Activated CD8-positive, alpha-beta memory T cell treated with anti-CD3 and anti-CD28 coated beads, Interleukin-2, amount 50 U/mL, for 4 hours (primary cell): Measurements from ENCODE around the gene ENDOG.
"Not testable (repeated sequence)": the region's sequence is repeated elsewhere in the genome, so short reads cannot be mapped to it uniquely, and the experiment has no call there.

Experiments used
- DNase-seq: peaks from one replicate; pipeline ENCODE4 v3.0.0-alpha.2; 2020

ENDOG gene

DNA sequence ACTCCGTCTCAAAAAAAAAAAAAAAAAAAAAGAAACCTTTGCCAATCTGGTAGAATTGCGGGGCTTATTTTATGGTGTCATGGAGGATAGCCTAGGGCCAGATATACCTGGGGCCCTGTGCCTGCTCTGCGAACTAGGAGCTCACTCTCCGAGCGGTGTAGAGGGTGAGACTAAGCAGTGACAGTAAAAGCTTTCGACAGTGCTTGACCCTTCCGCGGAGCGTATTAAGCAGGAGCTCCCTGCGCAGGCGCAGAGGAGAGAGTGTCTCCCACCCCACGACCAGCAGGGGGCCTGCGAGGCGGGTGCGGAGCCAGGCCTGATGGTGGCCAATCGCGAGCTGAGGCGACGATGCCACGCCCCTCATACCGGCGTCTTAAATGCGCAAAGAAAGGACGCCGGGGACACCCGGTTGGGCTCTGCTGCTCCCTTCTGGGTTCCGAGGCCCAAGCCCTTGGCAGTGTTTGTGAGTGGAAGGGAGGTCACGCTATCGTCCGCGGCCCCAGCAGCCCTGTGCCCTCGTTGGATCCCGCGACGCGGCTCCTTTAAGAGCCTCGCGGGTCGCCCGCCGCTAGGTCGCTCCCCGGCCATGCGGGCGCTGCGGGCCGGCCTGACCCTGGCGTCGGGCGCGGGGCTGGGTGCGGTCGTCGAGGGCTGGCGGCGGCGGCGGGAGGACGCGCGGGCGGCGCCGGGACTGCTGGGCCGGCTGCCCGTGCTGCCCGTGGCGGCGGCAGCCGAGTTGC lies at the start of gene ENDOG:
TSS of gene ENDOG (plus strand) at position 402 of the 740 bp plus-strand sequence. CDS start at position 587, 185 bp downstream.
- DNase-seq: peak; percentile 98

DNA sequence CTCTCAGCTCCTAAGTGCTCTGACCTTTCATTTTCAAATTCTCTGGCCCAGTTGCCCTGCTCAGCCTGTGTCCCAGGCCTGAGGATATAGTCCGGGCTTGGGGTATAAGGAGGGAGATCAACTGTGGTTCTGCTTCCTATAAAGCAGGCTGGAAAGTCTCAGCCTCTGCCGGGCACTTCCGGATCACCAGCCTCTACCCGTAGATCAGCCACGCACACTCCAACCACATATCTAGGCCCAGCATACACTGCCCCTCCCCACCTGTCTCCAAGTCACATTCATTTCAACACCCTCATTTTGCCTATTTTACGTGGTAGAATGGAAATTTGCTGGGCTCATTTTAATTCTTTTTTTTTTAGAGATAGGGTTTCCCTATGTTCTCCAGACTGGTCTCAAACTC lies 49.7 kb upstream of the ENDOG start:
- DNase-seq: no peak

DNA sequence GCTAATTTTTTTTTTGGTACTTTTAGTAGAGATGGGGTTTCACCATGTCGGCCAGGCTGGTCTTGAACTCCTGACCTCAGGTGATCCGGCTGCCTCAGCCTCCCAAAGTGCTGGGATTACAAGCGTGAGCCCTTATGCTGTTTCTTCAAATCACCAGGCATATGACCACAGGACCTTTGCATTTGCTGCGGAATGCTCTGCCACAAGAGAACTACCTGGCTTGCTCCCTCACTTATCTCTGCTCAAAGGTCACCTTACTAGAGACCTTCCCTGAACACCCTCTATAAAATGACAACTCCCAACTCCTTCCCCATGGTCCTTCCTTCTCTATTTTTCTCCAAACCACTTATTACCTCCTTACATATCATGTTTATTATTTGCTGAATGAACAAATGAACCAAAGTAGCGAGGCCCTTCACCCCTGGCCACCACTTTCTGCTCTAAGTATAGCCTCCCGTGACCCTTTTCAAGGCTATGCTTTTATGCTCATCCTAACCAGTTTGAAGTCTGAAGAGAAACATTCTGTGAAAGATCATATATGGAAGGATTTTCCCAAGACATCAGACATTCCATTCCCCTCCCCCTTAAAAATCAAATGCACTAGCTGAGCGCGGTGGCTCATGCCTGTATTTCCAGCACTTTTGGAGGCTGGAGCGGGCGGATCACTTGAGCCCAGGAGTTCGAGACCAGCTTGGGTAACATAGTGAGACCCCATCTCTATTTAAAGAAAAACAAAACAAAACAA lies 47.8 kb upstream of the ENDOG start:
- DNase-seq: no peak

DNA sequence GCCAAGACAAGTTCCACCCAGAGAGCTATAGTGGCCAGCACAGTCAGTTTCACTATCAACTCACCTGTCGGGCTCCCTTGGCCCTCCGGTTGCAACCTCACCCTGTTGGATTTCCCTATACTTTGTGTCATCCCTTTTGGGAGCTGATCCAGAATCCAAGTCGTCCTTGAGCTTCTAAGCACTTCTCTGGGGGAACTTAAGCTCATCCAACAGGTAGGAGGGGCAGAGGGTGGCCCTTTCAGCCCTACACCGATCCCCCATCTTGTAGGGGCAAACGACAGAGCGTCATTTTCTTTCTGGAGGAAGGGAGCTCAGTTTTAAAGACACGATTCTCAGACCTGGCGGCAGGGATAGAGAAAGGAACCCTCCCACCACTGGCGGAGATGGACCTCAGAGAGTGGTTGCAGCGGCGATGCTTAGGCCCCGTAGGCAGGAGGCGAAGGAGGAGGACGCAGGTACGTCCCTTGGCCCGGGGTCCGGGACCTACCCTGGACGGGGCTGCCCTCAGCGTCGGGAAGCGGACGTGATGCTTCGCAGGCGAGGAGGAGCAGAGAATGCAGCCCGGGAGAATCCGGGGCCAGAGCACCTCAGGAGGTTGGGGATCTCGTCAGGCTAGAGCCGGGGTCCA lies 47.1 kb upstream of the ENDOG start:
- DNase-seq: no peak

DNA sequence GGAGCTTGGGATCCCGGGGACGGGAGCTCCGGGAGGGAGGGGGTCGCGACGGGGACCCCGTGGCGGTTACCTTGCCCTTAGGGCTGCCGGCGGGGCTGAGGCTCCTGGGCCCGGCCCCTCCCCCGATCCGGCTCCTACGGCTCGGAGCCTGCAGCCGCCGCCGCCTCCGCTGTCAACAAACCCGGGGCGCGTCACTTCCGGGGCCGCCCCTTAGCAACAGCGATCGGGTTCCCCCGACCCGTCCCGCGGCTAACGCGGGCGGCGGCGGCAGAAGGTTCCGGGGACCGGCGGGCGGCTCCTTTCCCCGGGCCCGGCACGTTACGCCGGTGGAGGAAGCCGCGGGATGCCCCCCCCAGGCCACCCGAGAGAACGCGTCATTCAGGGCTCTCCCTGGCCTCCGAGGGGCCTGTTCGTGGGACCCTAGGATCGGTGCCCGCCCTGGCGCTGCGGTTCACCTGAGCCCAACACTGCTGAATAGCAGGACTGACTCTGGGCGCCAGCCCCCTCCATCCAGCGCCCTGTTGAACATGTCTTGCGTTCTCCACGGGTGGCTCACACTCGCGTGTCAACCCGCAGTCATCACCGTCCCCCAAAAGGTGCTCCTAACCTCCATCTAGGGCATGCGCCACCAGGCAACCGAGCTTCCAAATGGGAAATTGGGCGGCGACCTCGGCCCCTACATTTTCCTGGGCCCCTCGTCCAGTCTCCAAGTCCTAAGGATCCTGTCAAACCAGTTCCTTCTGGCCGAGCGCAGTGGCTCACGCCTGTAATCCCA lies 46.4 kb upstream of the ENDOG start, which contains the start of gene ZER1:
TSS of gene ZER1 (minus strand) at position 183 of the 775 bp plus-strand sequence. CDS start 16,362 bp downstream, outside the sequence.
- peak; percentile 97 for DNase-seq

DNA sequence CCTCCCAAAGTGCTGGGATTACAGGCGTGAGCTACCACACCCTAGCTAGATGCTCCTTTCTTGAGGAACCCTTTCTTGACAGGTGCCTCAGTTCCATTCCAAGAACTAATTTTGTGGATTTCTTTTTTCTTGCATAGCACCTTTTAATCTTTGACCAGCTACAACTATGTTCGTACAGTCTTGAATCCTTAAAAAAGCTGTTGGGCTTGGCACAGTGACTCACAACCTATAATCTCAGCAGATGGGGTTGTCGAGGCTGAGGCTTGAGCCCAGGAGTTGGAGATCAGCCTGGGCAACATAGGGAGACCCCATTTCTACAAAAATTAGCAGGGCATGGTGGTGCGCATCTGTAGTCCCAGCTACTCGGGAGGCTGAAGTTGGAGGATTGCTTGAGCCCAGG lies 45.3 kb upstream of the ENDOG start:
- no peak for DNase-seq

DNA sequence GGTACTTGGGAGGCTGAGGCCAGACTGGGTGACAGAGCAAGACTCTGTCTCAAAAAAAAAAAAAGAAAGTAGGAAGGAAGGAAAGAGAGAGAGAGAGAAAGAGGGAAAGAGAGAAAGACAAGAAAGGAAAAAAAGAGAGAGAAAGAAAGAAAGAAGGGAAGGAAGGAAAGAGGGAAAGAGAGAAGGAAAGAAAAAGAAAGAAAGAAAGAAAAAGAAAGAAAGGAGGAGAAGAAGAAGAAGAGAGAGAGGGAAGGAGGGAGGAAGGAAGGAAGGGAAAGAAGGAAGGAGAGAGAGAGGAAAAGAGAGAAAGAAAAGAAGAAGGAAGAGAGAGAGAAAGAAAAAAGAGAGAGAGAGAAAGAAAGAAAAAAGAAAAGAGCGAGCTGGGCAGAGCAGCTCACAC lies 43.5 kb upstream of the ENDOG start:
- no peak for DNase-seq

DNA sequence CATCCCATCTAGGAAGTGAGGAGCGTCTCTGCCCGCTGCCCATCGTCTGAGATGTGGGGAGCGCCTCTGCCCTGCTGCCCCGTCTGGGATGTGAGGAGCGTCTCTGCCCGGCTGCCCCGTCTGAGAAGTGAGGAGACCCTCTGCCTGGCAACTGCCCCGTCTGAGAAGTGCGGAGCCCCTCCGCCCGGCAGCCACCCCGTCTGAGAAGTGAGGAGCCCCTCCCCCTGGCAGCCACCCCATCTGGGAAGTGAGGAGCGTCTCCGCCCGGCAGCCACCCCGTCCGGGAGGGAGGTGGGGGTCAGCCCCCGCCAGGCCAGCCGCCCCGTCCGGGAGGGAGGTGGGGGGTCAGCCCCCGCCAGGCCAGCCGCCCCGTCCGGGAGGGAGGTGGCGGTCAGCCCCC lies 38.2 kb upstream of the ENDOG start:
- DNase-seq: not testable (repeated sequence)

DNA sequence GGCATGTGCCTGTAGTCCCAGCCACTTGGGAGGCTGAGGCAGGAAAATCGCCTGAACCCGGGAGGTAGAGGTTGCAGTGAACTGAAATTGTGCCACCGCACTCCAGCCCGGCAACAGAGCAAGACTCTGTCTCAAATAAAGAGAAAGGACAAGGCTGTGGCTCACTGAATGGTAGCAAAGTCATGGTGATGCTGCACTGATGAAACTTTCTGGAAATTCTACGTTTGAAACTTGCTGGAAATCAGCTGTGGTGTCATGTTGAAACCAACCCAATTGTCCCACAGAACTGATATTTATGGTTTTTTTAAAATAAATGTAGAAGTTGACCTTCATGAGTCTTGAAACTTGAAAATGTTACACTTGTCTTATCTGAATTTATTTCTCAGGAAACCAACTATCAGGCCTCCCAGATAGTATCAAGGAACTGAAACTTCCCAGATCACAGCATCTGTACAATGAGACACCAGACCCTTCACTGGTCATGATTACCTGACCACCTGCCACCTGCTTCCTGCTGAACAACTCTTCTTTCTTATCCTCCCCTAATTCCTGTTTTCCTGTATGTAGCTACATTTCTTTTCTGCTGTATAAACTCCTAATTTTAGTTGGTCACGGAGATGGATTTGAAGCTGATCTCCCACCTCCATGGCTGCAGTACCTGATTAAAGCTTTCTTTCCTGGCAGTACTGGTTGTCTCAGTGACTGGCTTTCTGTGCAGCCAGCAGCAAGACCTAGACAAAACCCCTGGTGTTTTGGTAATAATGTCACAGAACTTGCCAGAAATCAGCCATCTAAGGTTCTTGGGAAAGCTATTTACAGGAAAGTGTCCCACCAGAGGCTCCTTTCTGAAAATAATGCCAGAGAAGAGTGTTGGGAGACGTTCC lies 36.9 kb upstream of the ENDOG start:
- no peak for DNase-seq

DNA sequence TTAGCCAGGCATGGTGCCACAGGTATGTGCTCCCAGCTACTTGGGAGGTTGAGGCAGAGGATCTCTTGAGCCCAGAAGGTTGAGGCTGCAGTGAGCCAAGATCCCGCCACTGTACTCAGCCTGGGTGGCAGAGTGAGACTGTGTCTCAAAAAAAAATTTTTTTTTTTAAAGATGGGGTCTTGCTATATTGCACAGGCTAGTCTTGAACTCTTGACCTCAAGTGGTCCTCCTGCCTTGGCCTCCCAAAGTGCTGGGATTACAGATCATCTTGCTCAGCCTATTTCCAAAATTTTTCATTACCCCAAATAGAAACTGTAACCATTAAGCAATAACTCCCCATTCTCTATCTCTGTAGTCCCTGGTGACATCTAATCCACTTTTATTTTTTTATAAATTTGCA lies 35.6 kb upstream of the ENDOG start:
- DNase-seq: no peak

DNA sequence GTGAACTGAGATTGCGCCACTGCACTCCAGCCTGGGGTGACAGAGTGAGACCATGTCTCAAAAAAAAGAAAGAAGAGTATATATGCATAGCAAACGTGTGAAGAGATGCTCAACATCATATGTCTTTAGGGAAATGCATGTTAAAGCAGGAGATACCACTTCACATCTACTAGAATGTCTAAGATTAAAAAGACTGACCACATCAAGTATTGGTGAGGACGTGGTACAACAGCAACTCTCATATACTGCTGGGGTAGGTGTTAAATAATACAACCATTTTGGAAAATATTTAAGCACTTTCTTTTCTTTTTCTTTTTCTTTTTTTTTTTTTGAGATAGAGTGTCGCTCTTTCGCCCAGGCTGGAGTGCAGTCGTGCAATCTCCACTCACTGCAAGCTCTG lies 32.9 kb upstream of the ENDOG start:
- DNase-seq: no peak

DNA sequence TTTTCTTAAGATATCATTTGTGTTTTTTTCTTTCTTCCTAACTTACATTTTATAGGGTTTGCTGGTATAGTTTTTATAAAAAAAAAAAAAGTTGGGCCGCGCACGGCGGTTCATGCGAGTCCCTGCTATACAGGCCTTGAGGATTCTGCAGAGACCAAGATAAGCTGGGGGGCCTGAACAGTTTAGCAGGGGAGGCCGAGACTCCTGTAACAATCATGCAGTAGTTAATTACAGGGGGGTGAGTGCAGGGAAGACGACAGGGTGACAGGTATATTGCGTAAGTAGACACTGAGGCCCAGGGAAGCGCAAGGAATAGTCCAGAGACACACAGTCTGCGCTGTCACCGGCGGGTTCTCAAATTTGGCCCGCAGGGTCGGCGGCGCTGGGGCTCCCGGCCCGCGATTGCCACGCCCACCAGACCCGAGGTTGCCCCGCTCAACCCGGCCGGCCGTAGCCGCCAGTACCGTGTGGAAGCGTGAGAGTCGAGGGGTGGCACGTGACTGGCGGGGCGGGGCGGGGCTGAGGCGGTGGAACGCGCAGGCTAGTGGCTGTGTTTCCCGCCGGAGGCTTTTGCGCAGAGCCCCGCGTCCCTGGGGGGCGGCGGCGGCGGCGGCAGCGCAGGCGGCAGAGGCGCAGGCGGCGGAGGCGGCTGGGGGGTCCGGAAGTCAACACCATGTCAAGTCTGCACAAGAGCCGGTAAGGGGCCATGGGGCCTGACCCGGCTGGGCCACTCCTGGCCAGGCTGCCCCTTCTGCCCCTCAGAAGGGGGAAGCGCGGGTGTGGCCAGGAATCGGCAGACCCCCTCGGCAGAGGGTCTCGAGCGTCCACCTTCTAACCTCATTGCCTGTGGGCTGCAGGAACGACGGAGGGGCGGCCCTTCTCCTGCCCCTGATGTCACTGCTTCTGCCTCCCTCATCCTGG lies 31.4 kb upstream of the ENDOG start, which contains the start of gene TBC1D13:
TSS of gene TBC1D13 (plus strand) at position 573 of the 921 bp plus-strand sequence. CDS start at position 674, 101 bp downstream.
- DNase-seq: peak; percentile 89

DNA sequence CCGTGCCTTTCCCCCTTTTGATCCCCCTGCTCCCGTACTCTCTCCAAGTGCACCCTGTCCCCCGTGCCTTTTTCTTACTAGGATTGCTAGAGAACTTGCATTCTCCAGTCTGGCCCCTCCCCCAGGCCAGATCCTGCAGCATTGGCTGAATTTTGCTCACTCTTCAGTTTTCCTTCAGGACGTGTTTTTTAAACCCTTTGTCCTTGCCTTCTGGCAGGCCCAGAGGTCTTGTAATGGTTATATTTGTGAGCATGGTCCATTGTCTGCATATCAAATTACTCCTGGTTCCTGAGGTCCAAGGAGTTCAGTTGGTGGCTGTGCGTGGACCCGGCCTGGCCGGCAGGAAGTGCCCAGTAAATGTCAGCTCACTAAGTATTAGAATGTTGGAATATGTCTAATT lies 30.6 kb upstream of the ENDOG start:
- no peak for DNase-seq

DNA sequence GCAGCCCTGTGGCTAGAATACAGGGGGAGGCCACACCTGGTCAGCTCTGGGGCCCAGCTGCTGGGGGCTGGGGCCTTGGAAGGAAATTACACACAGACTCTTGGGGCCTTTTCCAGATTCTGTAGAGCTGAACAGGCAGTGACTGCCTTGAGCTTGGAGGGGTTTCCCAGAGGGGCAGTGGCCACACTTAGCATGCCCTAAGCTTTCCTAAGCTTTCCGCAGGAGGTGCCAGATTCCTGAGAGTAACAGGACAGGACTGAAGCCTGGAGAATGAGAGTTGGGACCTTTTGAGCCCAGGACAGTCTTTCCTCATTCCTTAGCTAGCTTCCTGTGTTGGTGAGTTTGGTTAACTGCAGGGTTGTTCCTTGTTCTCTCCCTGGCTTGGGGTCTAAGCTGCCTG lies 29.9 kb upstream of the ENDOG start:
- DNase-seq: no peak

DNA sequence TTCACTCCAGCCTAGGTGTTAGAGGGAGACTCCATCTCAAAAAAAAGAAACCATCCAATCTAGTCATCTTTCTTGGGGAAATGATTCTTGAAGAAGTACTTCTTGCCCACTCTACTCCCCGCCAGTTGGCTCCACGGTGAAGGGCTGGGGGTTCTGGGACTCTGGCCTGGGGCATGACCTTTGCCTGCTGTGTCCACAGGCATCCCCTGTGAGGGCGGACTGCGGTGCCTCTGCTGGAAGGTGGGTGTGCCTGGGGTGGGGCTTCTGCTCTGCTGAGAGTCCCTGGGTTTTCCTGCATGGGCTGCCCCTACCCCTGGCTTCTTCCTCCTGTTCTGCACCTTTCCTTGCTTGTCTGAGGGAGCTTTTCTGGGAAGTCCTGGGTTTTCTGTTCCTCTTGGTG lies 27.8 kb upstream of the ENDOG start:
- no peak for DNase-seq

DNA sequence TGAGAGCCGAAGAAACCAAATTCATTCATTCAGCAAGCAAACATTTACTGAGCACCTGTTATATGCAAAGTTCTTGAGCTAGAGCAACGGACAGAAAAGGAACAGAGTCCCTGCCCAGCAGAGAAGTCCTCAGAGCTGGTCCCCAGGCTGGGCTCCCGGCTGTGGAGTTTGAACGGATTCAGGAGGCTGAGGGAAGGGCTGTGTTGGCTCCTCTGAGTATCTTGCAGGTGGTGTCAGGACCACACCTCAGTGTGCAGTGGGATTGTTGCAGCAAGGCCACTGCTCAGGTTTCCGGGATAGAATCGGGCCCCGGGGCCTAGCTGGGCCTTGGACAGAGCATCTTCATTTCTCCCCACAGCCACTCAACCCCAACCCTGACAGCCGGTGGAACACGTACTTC lies 26.2 kb upstream of the ENDOG start:
- DNase-seq: no peak

DNA sequence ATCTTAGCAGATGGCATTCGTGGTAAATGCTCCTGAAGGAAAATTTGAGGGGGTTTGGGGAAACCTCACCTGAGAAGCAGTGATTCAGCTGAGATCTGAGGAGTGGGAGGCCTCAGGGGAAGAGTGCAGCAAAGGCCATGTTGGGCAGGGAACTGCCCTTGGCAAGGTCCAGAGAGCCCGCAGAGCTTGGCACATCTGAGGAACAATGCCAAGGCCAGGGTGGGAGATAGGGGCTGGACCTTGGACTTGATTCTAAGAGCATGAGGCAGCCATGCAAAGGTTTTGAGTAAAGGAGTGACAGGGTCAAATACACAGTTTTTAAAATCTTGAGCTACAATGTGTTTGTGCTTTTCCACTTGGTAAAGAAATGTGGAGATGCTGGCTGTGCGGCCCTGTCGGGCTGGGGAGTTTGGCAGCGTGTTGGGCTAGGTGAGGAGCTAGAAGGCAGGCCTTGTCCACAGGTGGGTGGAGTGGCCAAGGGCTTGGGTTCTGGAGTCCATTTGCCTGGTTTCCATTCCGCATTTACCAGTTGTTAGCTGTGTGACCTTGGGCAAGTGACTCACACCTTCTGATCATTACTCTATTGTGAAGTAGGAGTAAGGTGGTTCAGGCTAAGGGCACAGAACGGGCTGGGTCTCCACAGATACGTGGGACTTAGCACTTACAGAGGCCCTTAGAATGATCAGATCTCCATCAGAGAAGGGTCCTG lies 25.2 kb upstream of the ENDOG start:
- no peak for DNase-seq

DNA sequence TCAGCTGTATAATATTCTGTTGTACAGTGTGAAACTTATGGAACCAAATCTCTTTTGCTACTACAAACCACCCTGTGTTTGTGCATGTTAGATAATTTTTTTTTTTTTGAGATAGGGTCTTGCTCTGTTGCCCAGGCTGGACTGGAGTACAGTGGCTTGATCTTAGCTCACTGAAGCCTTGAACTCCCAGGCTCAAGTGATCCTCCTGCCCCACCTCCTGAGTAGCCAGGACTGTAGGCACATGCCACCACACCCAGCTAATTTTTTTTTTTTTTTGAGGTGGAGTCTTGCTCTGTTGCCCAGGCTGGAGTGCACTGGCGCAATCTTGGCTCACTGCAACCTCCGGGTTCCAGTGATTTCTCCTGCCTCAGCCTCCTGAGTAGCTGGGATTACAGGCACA lies 23.3 kb upstream of the ENDOG start:
- not testable (repeated sequence) for DNase-seq

DNA sequence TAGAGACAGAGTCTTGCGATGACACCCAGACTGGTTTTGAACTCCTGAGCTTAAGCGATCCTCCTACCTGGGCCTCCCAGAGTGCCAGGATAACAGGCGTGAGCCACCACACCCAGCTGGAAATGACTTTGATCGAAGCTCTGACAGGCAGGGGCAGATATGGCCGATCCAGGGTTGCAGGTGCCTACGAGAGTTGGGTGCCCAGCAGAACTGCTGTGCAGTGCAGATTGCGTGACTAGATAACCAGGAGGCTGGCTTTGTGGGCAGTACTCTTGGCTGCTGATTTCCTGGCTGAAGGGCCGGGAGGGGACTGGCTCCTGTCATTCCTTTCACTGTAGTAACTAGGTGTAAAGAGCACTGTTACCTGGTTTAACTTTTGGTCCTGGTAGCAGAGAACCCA lies 19.4 kb upstream of the ENDOG start:
- DNase-seq: no peak

DNA sequence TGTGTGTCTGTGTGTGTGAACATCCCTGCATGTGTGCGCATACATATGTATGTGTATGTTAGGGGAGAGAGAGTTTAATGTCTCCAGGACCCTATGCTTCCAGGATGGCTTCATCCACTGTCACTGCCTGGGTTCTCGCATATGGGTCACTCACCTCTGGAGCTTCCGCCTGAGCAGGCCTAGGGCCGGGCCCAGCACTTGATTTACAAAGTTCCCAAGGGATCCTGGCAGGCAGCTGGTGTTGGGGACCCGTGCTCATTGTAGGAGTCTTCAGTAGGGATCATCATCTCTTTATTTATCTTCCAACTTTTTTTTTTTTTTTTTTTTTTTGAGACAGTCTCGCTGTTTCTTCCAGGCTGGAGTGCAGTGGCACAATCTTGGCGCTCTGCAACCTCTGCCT lies 18.2 kb upstream of the ENDOG start:
- no peak for DNase-seq
